Fibroblast of skin of abdomen (primary cell): ENCODE measurements around the gene STK17B.
A peak's percentile ranks its signal among the peaks of the same experiment; 100 is the strongest.
"Not testable (repeated sequence)": the region's sequence is repeated elsewhere in the genome, so short reads cannot be mapped to it uniquely, and the experiment has no call there.

ENCODE experiments used
- DNase-seq: peaks from one replicate; pipeline ENCODE4 v3.0.0-alpha.2; 2013

The STK17B gene

DNA sequence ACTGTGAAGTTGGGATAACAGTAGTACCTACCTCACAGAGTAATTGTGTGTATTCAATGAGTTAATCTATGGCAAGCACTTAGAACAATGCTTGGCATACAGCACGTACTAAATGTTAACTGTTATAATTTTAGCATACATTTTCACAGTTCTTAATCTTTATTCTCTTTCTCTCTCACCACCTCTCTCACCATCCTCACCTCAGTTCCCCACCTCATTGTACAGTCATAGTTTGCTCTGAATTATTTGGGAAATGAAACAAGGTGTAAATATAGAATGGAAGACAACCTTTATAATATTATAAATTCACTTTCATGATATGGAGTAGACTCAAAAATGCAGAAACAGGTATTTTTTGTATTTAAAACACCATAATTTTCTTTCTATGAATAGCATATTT, 62.8 kb downstream of the STK17B start:
- DNase-seq = no peak

DNA sequence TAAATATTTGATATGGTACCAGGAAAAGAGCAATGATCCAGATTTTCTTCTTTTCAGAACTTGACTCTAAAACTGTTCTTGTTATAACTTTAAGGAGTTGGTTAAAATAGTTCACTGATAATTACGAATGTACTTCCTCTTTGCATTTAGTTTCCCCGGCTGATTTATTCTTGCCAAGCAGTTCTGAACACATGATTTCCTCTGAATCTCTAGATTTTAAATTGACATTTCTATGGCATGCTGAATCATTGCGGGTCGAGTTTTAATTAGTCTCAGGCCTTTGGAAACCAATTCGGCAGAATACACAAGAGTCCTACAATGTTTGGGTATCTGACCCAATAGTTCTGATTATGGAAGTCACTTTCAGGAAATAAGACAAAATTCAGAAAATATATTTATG, 65.4 kb downstream of the STK17B start:
- peak; percentile 29 for DNase-seq

DNA sequence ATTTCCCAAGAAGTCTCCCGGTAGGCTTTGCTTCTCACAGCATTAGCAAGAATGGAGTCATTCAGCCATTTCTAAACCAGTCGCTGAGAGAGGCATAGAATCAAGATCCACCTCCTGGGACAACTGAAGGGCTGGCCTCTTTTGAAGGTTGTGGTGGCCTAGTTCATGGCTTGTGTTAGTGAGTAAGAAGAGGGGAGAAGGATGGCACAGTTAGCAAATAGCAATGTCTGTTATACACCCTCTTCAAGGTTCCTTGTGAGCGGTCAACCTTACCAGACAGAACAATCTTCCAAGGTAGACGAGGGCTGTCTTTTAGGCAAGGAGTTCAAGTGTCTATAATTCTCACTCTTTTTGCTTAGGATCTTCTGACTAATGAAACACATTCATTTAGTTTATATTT, 67.3 kb downstream of the STK17B start:
- DNase-seq = no peak

DNA sequence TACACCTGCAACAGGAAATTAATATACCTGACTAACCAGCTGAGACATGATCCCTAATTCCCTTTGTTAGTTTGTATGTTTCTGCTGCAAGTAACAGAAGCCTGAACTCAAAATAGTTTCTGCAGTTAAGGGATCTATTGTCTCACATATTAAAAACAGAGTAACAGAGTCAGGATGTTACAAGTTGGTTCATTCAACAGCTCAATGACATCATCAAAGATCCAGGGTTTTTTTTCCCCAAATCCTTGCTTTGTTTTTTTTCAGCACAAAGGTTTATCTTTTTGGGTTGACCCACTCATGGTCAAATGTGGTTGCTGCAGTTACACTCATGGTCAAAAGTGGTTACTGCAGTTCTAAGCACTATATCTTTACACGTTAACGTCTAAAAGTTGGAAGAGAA, 67.8 kb downstream of the STK17B start:
- no peak for DNase-seq

DNA sequence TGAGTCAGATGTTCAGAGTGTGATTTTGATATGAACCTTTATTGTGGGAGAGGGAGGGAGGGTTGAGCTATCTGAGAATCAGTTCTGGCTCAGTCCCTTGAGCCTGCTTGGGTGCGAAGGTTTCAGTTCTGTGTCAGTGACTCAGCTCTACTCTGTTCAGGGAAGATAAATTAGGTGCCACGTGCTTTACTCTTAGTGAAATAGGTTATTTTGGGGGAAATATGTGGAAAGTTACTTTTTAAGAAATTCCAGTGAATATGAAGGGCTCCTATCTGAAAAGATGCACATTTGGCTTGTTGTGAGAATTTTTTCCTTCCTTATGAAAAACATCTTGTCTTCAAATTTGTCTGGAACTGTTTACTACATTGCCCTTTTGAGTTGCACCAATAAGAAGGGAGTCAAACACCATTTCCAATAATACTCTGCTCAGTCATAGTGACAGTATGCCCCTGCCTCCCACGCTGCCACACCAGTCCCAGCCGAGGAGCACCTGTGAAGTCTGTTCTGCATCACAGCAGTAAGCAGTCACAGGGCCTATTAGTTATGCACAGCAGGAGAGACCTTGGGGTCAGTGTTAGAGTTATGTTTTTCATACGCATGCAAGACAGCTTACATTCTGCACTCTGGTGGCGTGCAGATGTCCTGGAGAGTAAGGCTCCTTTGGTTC, 69.9 kb downstream of the STK17B start:
- peak; percentile 66 for DNase-seq

DNA sequence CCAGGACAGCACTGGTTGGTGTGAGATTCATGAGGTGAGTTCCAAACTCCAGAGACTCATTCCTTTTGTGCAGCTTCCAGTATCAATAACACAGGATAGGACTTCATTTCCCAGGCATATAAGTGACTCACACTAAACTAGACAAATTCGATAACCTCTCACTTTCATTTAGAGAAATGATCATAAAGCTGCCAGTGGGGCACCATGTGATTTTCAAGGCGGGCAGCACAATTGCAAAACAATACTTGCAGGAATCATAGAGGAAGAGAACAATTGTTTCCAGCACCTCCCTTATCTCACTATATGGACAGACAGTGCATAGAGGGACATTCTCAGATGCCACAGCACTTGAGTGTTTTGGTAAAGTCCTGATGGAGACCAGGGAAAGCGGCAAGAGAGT, 71.5 kb downstream of the STK17B start:
- peak; percentile 15 for DNase-seq

DNA sequence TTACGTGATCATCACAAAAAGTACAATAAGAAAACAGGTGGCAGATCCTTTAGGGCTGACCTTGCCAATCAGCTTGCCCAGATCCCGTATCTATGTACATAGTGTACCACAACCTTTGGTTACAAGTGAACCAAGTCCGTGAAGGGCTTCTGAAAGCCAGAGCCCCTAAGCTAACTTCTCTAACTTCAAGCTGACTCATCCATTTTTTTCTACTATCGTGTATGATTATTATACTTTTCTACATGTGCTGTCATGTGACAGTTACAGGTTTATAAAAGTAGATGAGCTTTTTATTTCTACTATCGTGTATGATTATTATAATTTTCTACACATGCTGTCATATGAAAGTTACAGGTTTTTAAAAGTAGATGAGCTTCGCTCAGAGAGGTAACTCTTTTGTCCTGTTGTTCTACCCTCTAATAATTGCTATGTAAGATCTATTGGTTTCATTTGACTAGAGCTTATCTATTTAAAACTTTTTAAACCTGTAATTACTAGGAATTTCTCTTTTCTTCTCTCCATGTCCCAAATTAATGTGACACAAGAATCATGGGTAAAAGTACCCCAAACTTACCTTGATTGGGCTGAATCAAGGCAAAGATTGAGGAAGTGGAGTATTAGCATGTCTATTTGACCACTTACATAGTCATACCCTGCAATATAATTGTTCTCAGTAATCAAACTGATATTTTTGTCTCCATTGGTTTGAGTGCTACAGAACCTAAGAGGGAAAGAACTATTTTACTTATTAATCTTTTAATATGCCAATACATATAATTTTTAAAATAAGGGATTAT, 73.3 kb downstream of the STK17B start:
- no peak for DNase-seq

DNA sequence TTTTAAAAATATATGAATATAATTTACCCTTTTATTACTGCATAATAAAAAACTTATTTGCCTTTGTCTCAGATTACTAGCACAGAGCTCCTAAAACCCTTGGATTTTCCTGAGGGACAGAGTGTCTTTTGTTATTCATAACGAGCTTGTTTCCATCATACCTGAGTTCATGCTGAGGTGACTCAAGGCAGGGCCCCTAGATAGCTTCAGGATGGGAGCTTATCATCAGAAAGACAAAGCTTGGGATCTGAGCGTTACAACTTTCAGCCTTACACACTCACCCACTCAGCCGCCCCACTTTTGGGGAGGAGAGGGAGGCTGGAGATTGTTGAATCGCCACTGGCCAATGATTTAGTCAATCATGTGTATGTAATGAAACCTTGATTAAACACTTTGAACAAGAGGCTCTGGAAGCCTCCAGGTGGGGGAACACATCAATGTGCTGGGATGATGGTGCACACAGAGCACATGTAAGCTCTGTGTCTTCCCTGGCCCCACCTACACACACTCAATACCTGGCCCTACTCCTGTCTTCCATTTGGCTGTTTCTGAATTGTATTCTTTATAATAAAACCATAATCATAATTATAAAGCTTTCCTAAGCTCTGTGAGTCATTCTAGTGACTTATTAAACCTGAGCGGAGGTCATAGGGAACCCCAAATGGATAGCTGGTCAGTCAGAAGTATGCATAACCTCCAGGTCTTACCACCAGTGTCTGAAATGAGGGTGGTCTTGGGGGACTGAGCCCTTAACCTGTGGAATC, 74.2 kb downstream of the STK17B start:
- no peak for DNase-seq

DNA sequence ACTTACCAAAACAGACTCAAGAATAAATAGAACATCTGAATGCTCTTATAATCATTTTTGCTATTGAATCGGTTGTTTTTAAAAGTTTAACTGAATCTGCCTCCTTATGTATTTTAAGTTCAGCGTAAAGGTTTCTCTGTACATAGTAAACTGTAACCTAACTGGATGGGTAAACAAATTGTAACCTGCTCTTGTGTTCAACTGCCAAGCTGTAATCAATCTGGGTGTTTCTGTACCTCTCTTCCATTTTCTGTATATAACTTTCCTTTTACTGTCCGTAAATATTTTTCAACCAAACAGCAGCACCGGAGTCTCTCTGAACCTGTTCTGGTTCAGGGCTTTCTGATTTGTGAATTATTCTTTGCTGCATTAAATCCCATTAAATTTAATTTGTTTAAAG, 75.1 kb downstream of the STK17B start:
- DNase-seq = no peak

DNA sequence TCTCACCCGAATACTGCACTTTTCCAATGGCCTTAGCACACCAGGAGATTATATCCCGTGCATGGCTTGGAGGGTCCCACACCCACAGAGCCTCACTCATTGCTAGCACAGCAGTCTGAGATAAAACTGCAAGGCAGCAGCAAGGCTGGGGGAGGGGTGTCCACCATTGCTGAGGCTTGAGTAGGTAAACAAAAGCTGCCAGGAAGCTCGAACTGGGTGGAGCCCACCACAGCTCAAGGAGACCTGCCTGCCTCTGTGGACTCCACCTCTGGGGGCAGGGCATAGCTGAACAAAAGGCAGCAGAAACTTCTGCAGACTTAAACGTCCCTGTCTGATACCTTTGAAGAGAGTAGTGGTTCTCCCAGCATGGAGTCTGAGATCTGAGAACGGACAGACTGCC, 81.9 kb downstream of the STK17B start:
- not testable (repeated sequence) for DNase-seq

DNA sequence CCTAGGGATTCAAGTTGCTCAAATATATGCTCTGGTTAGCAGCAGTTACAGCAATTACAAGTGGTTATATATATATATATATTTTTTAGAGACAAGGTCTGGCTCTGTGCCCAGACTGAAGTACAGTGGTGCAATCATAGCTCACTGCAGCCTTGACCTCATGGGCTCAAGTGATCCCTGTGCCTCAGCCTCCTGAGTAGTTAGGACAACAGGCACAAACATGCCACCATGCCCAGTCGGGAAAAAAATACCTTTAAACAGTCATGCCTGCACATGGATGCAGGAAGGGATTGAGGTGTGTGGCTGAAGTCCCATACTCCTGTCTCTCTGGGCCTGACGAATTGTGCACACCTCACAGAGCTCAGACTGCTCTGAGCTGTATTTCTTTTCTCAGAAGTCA, 83.2 kb downstream of the STK17B start:
- DNase-seq = peak; percentile 31

DNA sequence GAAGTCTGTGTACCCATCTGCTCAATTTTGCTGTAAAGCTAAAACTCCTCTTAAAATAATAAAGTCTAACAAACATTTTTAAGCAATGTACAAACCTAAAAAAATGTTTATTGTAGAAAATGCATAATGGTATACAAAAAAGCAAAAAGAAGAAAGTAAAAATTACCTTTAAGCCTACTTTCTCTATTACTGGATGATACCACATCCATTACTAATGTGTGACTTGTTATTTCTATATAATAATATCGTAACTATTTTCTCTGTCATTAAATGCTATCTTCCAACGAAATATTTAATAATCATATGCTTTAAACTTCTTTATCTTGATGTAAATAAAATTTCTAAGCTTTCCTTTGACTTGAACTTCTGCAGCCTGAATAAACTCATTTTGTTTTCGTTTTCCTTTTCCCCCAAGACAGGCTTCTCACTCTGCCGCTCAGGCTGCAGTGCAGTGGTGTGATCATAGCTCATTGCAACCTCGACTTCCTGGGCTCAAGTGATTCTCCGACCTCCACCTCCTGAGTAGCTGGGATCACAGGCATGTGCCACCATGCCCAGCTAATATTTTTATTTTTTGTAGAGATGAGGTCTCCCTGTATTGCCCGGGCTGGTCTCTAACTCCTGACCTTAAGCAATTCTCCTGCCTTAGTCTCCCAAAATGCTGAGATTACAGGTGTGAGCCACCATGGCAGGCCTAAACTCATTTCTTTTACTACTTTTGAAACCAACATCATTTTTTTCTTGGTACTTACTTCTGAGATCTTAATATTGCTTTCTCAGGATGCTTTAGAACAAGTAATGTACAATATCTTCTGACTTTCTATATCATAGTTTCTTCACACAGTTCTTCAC, 84.6 kb downstream of the STK17B start:
- no peak for DNase-seq

DNA sequence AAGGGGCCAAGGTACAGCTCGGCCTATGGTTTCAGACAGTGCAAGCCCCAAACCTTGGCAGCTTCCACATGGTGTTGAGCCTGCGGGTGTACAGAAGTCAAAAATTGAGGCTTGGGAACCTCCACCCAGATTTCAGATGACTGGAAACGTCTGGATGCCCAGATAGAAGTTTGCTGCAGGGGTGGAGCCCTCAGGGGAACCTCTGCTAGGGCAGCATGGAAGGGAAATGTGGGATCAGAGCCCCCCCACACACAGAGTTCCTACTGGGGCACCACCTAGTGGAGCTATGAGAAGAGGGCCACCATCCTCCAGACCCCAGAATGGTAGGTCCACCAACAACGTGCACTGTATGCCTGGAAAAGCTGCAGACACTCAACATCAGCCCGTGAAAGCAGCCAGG, 87.8 kb downstream of the STK17B start:
- no peak for DNase-seq
